Fibroblast of lung (primary cell): ENCODE data around the gene FOLR2. TPM values are rescaled to one million over a fixed set of nuclear protein-coding genes. Genes with fewer than 3 reads are reported as not detected.

Experiments
- DNase-seq, 2 donors: peaks; one replicate each; pipeline versions ENCODE4 v3.0.0 to v3.0.0-alpha.2; 2010; ENCODE audit warnings: low read depth in 2 of 2
- H2AFZ ChIP-seq: 2 replicates; pipeline ENCODE4 v1.5.1; 2012; ENCODE audit warnings: low read length, control low read depth, inconsistent platforms
- H3K27ac ChIP-seq: 2 replicates; pipeline ENCODE4 v1.5.1; 2011; ENCODE audit warnings: low read length, control low read depth; ENCODE audit not compliant: insufficient read depth
- H3K27me3 ChIP-seq: 2 replicates; pipeline ENCODE4 v1.5.1; 2011; ENCODE audit warnings: mild to moderate bottlenecking, low read length; ENCODE audit not compliant: control insufficient read depth, insufficient read depth
- H3K36me3 ChIP-seq: 2 replicates; pipeline ENCODE4 v1.5.1; 2011; ENCODE audit warnings: low read length; ENCODE audit not compliant: control insufficient read depth, insufficient read depth
- H3K4me1 ChIP-seq: 2 replicates; pipeline ENCODE4 v1.5.1; 2011; ENCODE audit warnings: low read length; ENCODE audit not compliant: control insufficient read depth, insufficient read depth; ENCODE audit errors: extremely low read depth
- H3K4me2 ChIP-seq: 2 replicates; pipeline ENCODE4 v1.5.1; 2011; ENCODE audit warnings: low read length, control low read depth; ENCODE audit not compliant: insufficient read depth; ENCODE audit errors: extremely low read depth
- H3K4me3 ChIP-seq, 4 experiments: fragments of 200-600 bp in 1 of 4; sonication (generic) in 1 of 4; replicated peaks in 1 of 4; 2 replicates each; pipeline ENCODE4 v1.5.1; 2011 to 2016; ENCODE audit warnings: low read length in 4 of 4, low read depth in 3 of 4, mild to moderate bottlenecking in 3 of 4, control low read depth in 2 of 4, inconsistent platforms in 1 of 4, mixed read lengths in 1 of 4; ENCODE audit not compliant: insufficient read depth in 1 of 4; ENCODE audit errors: control extremely low read depth in 1 of 4
- H3K79me2 ChIP-seq: 2 replicates; pipeline ENCODE4 v1.5.1; 2012; ENCODE audit warnings: mild to moderate bottlenecking, low read length, inconsistent platforms; ENCODE audit not compliant: control insufficient read depth, insufficient read depth
- H3K9ac ChIP-seq: 2 replicates; pipeline ENCODE4 v1.5.1; 2011; ENCODE audit warnings: mild to moderate bottlenecking, low read length, control low read depth; ENCODE audit not compliant: insufficient read depth
- H3K9me3 ChIP-seq: 2 replicates; pipeline ENCODE4 v1.5.1; 2012; ENCODE audit warnings: low read depth, low read length; ENCODE audit not compliant: control insufficient read depth, insufficient read depth
- H4K20me1 ChIP-seq: 2 replicates; pipeline ENCODE4 v1.5.1; 2011; ENCODE audit warnings: low read length; ENCODE audit not compliant: control insufficient read depth, insufficient read depth; ENCODE audit errors: extremely low read depth
- EZH2 ChIP-seq: IDR thresholded peaks from 2 replicates; pipeline ENCODE4 v1.5.1; 2012; ENCODE audit warnings: low read length, control low read depth, mild to moderate bottlenecking; ENCODE audit errors: missing control alignments
- polyA plus RNA-seq, 2 donors: library from polyadenylated mRNA; depleted of rRNA in 1 of 2; stranded (reverse) in 1 of 2; unstranded in 1 of 2; fragments of >200 nt; gene quantifications; 2 replicates each; pipeline ENCODE4 v1.2.1, GENCODE V29; 2011 to 2012; ENCODE audit warnings: missing spikeins in 1 of 2
- total RNA-seq: library from RNA; depleted of rRNA; stranded (reverse); fragments of >200 nt; gene quantifications from 2 replicates; pipeline ENCODE4 v1.2.1, GENCODE V29; 2014
- TF ChIP-seq, protein P1 (sequence below), 2 donors: IDR thresholded peaks in 1 of 2; conservative IDR thresholded peaks in 1 of 2; 1 replicate in 1 of 2; 2 replicates in 1 of 2; pipeline ENCODE4 v1.5.1; 2011 to 2012; ENCODE audit warnings: low read length in 2 of 2, control low read depth in 1 of 2, inconsistent platforms in 1 of 2, low read depth in 1 of 2, mild to moderate bottlenecking in 1 of 2

FOLR2 gene
- total and polyA plus RNA-seq, 2 donors (not counting 1 experiment from before 2014, with no cell fraction given), result not detected

DNA sequence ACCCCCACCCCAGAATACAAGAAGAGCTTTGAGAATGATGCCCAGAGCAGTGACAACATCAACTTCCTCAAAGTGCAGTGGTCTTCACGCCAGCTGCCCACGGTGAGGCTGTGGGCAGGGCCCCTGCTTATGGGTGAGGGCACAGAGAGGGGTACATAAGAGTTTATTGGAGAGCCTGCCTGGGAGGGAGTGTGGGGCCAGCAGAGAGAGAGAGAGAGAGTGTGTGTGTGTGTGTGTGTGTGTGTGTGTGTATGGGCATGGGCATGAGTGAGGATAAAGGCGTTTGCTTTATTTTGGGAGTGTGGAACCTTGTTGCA is 17.9 kb downstream of the FOLR2 start:
- Histone ChIP-seq H3K9ac (no peak overlapping the region), H3K27ac (no peak overlapping the region), H3K79me2 (no peaks in the 10 kb centered on the region), H3K4me2 (no peak overlapping the region), H3K4me1 (peaks cover 3% of the 10 kb centered on the region), H3K9me3 (no peaks in the 10 kb centered on the region), H3K27me3 (no peaks in the 10 kb centered on the region), H4K20me1 (peaks cover 2% of the 10 kb centered on the region), H2AFZ (no peak overlapping the region), H3K36me3 (peaks cover 53% of the 10 kb centered on the region), H3K4me3 (no peak overlapping the region)
- no peak for DNase-seq
- TF ChIP-seq, protein P1, sequence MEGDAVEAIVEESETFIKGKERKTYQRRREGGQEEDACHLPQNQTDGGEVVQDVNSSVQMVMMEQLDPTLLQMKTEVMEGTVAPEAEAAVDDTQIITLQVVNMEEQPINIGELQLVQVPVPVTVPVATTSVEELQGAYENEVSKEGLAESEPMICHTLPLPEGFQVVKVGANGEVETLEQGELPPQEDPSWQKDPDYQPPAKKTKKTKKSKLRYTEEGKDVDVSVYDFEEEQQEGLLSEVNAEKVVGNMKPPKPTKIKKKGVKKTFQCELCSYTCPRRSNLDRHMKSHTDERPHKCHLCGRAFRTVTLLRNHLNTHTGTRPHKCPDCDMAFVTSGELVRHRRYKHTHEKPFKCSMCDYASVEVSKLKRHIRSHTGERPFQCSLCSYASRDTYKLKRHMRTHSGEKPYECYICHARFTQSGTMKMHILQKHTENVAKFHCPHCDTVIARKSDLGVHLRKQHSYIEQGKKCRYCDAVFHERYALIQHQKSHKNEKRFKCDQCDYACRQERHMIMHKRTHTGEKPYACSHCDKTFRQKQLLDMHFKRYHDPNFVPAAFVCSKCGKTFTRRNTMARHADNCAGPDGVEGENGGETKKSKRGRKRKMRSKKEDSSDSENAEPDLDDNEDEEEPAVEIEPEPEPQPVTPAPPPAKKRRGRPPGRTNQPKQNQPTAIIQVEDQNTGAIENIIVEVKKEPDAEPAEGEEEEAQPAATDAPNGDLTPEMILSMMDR (conservative IDR thresholded peaks at IDR 0.05 in 1 of 2, IDR thresholded peaks at IDR 0.05 in 1 of 2; ENCODE audit: low read depth in 1 of 2, low read length in 2 of 2), result no peak
- TF ChIP-seq EZH2, result no peak

DNA sequence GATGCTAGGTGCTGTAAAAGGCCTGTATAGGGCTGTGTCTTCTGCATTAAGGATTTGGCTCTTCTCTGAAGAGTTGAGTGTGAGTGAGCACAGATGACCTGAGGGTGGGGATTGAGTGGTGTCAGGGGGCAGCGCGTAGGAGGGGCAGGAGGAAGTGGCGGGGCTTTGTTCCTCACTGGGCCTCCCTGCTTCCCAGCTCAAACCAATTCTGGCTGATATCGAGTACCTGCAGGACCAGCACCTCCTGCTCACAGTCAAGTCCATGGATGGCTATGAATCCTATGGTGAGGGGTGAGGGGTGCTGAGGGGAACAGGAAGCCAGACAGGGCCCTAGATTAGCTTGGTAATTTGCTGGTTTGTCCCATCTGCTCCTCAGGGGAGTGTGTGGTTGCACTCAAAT is 18.3 kb downstream of the FOLR2 start:
- H4K20me1 ChIP-seq, result peaks cover 2% of the 10 kb centered on the region
- no peaks in the 10 kb centered on the region for H3K79me2 ChIP-seq
- no peak overlapping the region for H3K4me3 ChIP-seq
- peaks cover 3% of the 10 kb centered on the region for H3K4me1 ChIP-seq
- TF ChIP-seq, protein P1 (conservative IDR thresholded peaks at IDR 0.05 in 1 of 2, IDR thresholded peaks at IDR 0.05 in 1 of 2; ENCODE audit: low read depth in 1 of 2, low read length in 2 of 2), result no peak
- TF ChIP-seq EZH2, result no peak
- H3K9ac ChIP-seq, result no peak overlapping the region
- no peak overlapping the region for H3K27ac ChIP-seq
- no peaks in the 10 kb centered on the region for H3K27me3 ChIP-seq
- DNase-seq, result no peak
- no peaks in the 10 kb centered on the region for H3K9me3 ChIP-seq
- no peak overlapping the region for H2AFZ ChIP-seq
- H3K36me3 ChIP-seq, result peaks cover 50% of the 10 kb centered on the region
- no peak overlapping the region for H3K4me2 ChIP-seq

DNA sequence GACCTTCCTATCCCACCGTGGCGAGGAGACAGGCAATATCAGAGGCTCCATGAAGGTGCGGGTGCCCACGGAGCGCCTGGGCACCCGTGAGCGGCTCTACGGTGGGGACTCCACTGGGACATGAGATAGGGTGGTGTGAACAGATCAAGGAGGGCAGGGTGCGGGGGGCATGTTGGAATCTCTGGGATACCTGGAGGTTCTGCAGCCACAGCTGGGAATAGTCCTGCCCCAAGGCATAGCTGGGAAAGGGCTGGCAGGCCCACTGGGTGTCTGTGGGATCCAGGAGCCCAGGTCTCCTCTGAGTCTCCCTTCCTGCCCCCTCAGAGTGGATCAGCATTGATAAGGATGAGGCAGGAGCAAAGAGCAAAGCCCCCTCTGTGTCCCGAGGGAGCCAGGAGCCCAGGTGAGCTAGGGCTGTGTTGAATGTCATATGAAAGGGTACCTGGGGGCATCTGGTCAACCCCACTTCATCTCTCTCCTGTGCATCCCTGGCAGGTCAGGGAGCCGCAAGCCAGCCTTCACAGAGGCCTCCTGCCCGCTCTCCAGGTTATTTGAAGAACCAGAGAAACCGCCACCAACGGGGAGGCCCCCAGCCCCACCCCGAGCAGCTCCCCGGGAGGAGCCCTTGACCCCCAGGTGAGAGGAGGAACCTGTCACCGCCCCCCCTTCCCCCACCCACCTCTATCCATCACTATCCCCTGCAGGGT is 18.9 kb downstream of the FOLR2 start:
- Histone ChIP-seq H3K4me2 (no peak overlapping the region), H3K27ac (no peak overlapping the region), H3K27me3 (no peaks in the 10 kb centered on the region), H2AFZ (no peak overlapping the region), H3K4me3 (no peak overlapping the region), H4K20me1 (peaks cover 2% of the 10 kb centered on the region), H3K9ac (no peak overlapping the region), H3K9me3 (no peaks in the 10 kb centered on the region), H3K79me2 (no peaks in the 10 kb centered on the region), H3K4me1 (peaks cover 3% of the 10 kb centered on the region), H3K36me3 (peaks cover 44% of the 10 kb centered on the region)
- no peak for TF ChIP-seq EZH2
- TF ChIP-seq, protein P1 (conservative IDR thresholded peaks at IDR 0.05 in 1 of 2, IDR thresholded peaks at IDR 0.05 in 1 of 2; ENCODE audit: low read depth in 1 of 2, low read length in 2 of 2), result no peak
- DNase-seq, result no peak
